ENCODE results near the gene PTPN14. TPM values are rescaled to one million over a fixed set of nuclear protein-coding genes. Genes with fewer than 3 reads are reported as not detected.
A peak's percentile ranks its signal among the peaks of the same experiment; 100 is the strongest.

Gene PTPN14
- total RNA-seq, 1 donor from 2014 or later: 42.4 TPM

GRCh38 chr1:214337015-214337414 is 214.4 kb downstream of the PTPN14 start:
- DNase-seq (ENCODE audit: low spot score): no peak

DNA sequence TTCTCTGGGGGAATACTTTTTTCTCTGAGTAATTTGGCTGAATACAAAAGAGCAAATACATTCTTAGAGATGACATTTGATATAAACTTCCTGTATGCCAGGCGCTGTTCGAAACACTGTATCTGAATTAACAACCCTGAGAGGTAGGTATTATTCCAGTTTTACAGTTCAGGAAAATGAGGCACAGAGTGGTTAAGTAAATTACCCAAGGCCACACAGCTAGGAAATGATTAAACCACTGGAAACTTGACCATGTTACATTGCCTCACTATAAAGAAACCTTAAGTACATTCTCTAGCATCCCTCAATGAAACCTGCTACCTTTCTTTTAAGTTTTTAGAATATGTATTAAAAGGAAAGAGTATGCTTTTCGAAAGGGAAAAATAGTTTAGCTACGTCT is 215.8 kb downstream of the PTPN14 start:
- DNase-seq (ENCODE audit: low spot score): no peak

GRCh38 chr1:214332946-214333798 is 218.2 kb downstream of the PTPN14 start:
- DNase-seq (ENCODE audit: low spot score): peak; percentile 54

DNA sequence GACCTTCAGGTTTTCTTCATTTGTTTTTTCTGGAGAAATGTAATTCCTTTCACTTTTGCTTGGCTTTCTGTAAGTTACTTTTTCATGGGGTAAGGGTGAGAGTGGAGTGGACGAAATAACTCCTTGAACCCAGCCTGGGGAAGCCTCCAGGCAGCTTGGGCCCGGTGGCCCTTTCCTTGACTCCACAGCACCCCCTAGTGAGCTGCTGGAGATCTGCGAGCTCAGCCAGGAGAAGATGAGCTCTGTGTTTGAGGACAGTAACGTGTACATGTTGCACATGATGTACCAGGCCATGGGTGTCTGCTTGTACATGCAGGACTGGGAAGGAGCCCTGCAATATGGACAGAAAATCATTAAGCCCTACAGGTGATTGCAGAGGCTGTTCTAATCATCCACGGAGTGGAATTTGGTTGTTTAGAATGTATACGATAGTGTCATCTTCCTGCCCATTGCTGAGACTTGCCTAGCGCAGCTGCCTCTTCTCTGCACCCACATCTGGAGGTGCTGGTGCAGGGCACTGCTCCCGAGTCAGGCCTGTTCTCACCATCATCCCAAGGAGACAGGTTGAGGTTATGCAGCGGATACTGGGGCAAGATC is 219.5 kb downstream of the PTPN14 start:
- DNase-seq (ENCODE audit: low spot score): no peak

DNA sequence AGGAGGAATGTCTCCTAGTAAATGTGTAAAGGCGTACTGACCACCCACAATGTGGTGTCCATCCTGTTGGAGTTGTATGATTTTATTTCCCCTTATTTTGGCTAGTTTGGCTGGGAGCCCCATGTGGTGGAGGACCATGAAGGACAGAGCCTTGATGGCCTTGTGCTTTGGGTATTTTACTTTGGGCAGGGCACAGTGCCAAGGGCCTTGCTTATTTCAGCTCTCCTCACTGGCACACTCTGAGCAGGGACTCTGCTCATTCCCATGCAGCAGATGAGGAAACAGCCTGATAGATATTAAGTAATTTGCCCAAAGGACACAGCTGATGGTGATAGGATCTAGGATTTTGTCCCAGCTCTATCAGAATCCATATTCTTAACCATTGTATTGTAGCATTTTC is 220.2 kb downstream of the PTPN14 start:
- no peak for DNase-seq (ENCODE audit: low spot score)

DNA sequence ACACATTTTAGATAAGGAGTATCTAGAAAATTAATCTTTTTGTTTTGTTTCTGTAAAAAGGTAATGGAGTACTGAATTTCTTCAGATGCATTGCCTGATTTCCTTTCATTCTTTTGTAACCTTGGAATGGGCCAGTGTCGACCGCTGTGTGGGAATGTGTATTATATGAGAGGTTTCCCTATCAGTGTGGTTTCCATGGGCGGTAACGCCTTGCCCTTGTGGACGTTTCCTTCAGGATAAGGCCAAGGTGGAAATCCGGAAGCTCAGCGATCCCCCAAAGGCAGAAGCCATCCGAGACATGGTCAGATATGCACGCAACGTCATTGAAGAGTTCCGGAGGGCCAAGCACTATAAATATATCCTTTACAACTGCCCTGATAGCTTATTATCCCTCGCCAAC is 220.7 kb downstream of the PTPN14 start:
- DNase-seq (ENCODE audit: low spot score): no peak

- peak; percentile 60 for DNase-seq (ENCODE audit: low spot score)
These were observed 221.2 kb downstream of the PTPN14 start for GRCh38 chr1:214330222-214330621.

- DNase-seq (ENCODE audit: low spot score): no peak
These were observed 221.8 kb downstream of the PTPN14 start for GRCh38 chr1:214329470-214330220.

DNA sequence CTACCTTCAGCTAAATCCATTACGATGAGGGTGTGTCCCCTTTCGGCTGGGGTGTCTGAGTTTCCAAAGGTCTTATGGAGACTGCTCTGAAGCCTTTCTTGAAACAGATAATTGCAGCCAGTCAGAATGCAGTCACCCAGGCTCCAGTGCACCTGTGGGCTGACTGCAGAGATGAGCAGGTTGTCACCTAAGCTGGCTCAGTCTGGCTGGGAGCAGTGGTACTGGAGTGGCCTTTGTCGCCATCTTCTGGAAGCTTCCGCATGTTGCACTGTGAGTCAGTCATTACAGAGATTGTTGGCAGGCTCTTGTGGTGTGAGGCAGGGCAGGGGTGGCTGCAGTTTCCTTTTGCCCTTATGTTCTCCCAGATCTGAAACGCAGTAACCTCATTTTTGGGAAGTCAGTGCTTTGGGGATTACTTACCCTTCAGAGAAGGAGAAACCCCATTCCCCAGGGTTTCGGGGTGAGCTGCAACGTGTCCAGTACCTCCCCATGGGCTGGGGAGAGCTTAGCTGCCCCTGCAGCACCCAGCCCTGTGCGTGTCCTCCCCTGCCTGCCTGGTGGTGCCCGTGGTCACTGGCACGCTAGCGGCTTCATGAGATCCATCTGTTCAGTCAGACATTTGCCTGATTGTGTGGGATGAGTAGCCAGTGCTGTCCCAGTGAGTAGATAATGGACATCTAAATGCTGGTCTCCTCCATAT is 222.5 kb downstream of the PTPN14 start:
- peak; percentile 88 for DNase-seq (ENCODE audit: low spot score)

GRCh38 chr1:214327514-214327913 is 223.9 kb downstream of the PTPN14 start:
- peak; percentile 46 for DNase-seq (ENCODE audit: low spot score)

DNA sequence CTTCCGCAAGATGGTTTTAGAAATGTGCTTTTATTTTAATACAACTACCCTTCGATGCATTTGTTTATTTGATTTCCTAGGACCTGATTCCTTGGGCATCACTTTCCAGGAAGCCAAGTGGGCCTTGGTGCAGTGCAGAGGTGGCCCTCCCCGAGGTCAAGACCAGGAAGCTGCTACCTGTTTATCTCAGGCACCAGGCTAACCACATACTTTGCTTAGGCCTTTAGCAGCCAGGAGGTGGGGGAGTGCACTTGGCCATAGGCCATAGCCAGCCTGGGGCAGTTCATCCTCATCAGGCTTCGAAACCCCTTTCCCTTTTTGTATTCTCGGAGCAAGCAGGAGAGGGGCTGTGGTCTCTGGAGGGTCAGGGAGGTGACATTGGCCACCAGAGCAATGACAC is 225.0 kb downstream of the PTPN14 start:
- no peak for DNase-seq (ENCODE audit: low spot score)

DNA sequence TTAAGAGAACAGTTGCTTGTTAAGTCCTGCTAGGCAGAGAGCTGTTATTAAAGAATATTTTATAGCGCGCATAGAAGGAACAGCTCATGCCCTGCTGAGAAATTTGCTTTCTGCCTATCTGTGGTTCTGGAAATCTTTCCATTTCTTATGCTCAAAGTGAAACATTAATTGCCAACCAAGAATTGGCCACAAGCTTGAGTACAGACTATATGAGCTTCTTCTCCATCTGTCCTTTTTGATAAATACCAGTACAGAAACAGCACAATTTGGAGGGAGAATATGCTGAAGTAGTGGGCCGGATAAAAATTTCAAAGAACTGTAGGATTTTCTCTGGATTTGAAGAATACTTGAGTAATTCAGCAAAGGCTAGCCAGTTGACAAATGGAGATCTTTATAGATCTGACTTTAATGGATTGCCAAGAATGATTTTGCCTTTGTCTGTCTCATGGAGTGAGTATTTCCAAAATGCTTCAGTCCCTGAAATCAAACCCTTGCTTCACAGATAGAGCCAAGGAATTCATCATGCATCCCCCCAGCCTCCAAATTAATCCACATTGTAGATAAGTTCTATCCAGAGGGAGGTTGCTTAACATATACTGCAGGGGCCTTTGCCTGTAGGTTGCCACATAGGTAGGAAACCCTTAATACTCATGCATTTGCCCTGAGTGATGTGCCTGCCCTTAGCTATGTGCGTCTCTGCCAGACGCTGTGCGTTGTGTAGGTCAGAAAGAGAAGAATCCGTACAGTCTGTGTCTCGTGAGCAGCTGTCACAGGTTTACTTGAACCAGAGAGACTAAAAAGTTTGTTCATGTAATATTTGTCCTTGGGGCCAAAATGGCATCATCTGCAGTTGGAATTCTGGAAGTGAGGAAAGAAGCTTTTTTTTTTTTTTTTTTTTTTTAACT is 226.3 kb downstream of the PTPN14 start:
- peak; percentile 98 for DNase-seq (ENCODE audit: low spot score)

DNA sequence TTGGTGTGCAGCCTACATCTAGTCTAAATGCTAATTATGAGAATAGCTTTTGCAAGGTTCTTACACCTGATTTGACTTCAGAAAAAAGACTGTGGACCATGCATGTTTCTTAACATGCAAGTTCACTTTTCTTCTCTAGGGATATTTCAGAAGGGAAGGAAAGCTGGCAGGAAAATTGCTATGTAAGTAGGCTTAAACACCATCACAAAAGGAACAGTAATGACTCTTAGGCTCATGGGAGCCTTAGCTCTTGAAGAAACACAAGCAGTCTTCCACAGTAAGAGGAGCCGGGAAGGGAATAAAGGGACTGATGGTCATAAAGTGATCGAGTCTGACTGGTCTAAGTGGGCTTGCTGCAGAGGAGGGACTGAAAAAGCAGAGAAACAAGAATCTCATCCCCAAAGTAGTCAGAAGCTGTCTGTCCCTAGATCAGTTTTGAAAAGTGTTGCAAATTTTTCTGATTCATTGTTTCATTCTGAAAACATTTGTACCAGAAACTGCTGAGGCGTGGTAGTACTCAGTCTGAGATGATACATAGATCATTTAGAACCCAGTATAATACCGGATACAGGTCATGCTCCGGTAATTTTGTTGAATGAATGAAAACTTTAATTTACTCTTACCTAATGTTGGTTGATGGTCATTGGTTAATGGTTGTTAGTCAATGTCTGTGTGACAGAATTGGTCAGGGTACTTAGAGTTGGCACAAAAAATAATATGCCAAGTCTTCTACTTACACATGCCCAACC is 229.5 kb downstream of the PTPN14 start:
- no peak for DNase-seq (ENCODE audit: low spot score)

- DNase-seq (ENCODE audit: low spot score): no peak
These were observed 231.5 kb downstream of the PTPN14 start for GRCh38 chr1:214319938-214320337.

- no peak for DNase-seq (ENCODE audit: low spot score)
These were observed 232.3 kb downstream of the PTPN14 start for GRCh38 chr1:214318956-214319736.

- no peak for DNase-seq (ENCODE audit: low spot score)
These were observed 233.0 kb downstream of the PTPN14 start for GRCh38 chr1:214318356-214318755.

DNA sequence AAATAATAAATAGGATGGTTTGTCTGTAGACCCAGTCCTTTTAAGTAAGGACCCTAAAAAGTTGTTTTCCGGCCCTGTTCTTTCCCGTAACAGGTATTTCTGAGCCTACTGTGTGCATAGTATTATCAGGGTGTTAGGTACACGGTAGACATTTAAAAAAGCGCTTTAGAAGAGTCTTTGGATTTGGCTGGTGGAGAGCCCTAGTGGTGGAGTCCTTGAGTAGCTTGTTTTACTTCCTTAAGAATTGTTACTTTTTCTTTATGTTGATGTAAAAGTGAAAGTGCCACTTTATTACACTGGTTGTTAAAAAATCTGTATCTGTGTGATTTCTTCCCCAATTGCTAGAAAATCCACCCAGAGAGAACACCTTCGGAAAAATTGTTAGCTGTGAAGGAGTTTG is 233.7 kb downstream of the PTPN14 start:
- DNase-seq (ENCODE audit: low spot score): no peak

DNA sequence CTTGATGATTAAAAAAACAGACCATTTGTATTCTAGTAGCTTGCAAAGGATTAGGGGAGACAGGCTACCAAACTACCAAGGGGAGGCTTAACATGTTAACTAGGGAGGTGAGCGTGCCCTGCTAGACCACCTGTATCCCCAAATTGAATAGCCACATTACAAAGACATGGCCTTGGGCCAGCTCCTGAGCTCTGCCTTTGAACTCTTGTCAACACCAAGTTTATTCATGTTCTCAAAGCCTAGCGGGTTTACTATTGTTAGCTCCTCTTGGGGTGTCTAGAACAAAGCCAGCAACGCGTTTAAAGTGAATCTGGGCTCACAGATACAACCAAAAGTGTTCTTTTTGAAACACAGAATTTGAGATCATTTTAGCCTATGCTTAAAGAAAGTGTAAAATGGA is 234.1 kb downstream of the PTPN14 start:
- no peak for DNase-seq (ENCODE audit: low spot score)

DNA sequence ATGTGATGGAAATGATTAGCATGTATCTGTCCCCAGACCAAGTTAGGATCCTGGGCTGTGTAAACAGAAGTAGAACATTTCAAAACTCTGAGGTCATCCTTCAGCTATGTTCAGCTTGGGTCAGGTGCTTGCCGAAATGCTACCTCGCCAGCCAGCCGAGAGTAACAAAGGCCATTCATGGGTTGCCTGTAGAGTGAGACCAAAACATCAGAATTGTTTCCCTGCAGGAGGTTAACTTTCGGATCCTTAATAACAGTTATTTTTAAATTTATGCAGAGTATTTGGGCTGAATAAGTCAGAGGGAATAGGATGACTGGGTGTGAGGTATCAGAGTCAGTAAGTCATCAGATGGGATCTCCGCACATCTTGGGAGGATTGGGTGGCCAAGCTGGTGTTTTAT is 234.8 kb downstream of the PTPN14 start:
- no peak for DNase-seq (ENCODE audit: low spot score)

All from umbilical cord (tissue), 2 donors.